HepG2 (cell line): ENCODE results near the gene KIF1B. TPM values are rescaled to one million over a fixed set of nuclear protein-coding genes. Genes with fewer than 3 reads are reported as not detected.

Experiments used
- ATAD3A ChIP-seq: sonication (generic); formaldehyde crosslinking; IDR thresholded peaks from 2 replicates; pipeline ENCODE4 v1.4.0; 2020; ENCODE audit warnings: missing genetic modification reagents
- ISX ChIP-seq: sonication (generic); formaldehyde crosslinking; conservative IDR thresholded peaks from 2 replicates; pipeline ENCODE4 v1.5.0; 2020; ENCODE audit warnings: missing genetic modification reagents
- KDM3A ChIP-seq: IDR thresholded peaks from 2 replicates; pipeline ENCODE4 v1.6.1; 2018; ENCODE audit warnings: low read depth, missing compliant biosample characterization
- LCORL ChIP-seq, 2 experiments: fragments of 450-650 bp in 1 of 2; sonication (generic) in 1 of 2; formaldehyde crosslinking in 1 of 2; IDR thresholded peaks; 2 replicates each; pipeline versions ENCODE4 v1.5.0 to v1.6.1; 2017 to 2020; ENCODE audit warnings: antibody characterized with exemption in 1 of 2, missing genetic modification reagents in 1 of 2
- MEF2D ChIP-seq: sonication (generic); formaldehyde crosslinking; IDR thresholded peaks from 2 replicates; pipeline ENCODE4 v1.5.1; 2020; ENCODE audit warnings: mild to moderate bottlenecking, missing genetic modification reagents
- MLLT10 ChIP-seq: sonication (generic); formaldehyde crosslinking; IDR thresholded peaks from 2 replicates; pipeline ENCODE4 v1.4.0; 2020; ENCODE audit warnings: missing genetic modification reagents
- MXD3 ChIP-seq: IDR thresholded peaks from 2 replicates; pipeline ENCODE4 v1.6.1; 2016; ENCODE audit warnings: mild to moderate bottlenecking, missing biosample characterization, missing genetic modification reagents
- NFE2L2 ChIP-seq: fragments of 150-350 bp; IDR thresholded peaks from 2 replicates; pipeline ENCODE4 v1.6.1; 2014; ENCODE audit warnings: low read length
- PCBP2 ChIP-seq: fragments of 200-400 bp; formaldehyde crosslinking; optimal IDR thresholded peaks from 2 replicates; pipeline ENCODE3; 2018; ENCODE audit warnings: low read length, low read depth; ENCODE audit not compliant: poor library complexity, severe bottlenecking
- SP2 ChIP-seq: sonication (generic); formaldehyde crosslinking; IDR thresholded peaks from 2 replicates; pipeline ENCODE4 v1.5.1; 2020; ENCODE audit warnings: mild to moderate bottlenecking, missing genetic modification reagents
- TBX3 ChIP-seq: fragments of 450-650 bp; IDR thresholded peaks from 2 replicates; pipeline ENCODE4 v1.6.1; 2017; ENCODE audit warnings: antibody characterized with exemption, mild to moderate bottlenecking, inconsistent platforms, borderline replicate concordance
- ZNF274 ChIP-seq: sonication (generic); formaldehyde crosslinking; IDR thresholded peaks from 2 replicates; pipeline ENCODE4 v1.5.1; 2020; ENCODE audit warnings: mild to moderate bottlenecking, missing genetic modification reagents
- polyA plus RNA-seq, 8 experiments: library from polyadenylated mRNA; depleted of rRNA in 3 of 8; stranded (reverse) in 7 of 8; unstranded in 1 of 8; fragments of >200 nt; fragmentation: Illumina TruSeq in 4 of 8; extraction: Trizol in 4 of 8; gene quantifications; 2 replicates each; pipeline versions ENCODE4 v1.2.1 to v1.2.3, GENCODE V29; 2011 to 2016; ENCODE audit warnings: low read depth in 4 of 8, missing spikeins in 1 of 8, mixed read lengths in 1 of 8; ENCODE audit not compliant: insufficient read depth in 1 of 8
- total RNA-seq, 5 experiments: library from RNA; depleted of rRNA; stranded (reverse); fragments of >200 nt; fragmentation: Illumina TruSeq; extraction: Trizol; gene quantifications; 2 replicates each; pipeline ENCODE4 v1.2.3, GENCODE V29; 2016; ENCODE audit warnings: low read depth in 1 of 5
- TF ChIP-seq, protein P1 (sequence below): sonication (generic); formaldehyde crosslinking; IDR thresholded peaks from 2 replicates; pipeline ENCODE4 v1.8.0; 2022; ENCODE audit warnings: missing genetic modification reagents, mild to moderate bottlenecking, inconsistent platforms, borderline replicate concordance
- TF ChIP-seq, protein P2 (sequence below): sonication (generic); formaldehyde crosslinking; IDR thresholded peaks from 2 replicates; pipeline ENCODE4 v1.4.0; 2020; ENCODE audit warnings: missing genetic modification reagents, borderline replicate concordance
- TF ChIP-seq, protein P3 (sequence below): sonication (generic); formaldehyde crosslinking; IDR thresholded peaks from 2 replicates; pipeline ENCODE4 v1.4.0; 2020; ENCODE audit warnings: missing genetic modification reagents; ENCODE audit errors: not compliant biosample characterization
- TF ChIP-seq, protein P4 (sequence below): sonication (generic); formaldehyde crosslinking; IDR thresholded peaks from 2 replicates; pipeline ENCODE4 v1.4.0; 2020; ENCODE audit warnings: mild to moderate bottlenecking, missing genetic modification reagents
- TF ChIP-seq, protein P5 (sequence below): sonication (generic); formaldehyde crosslinking; IDR thresholded peaks from 2 replicates; pipeline ENCODE4 v1.5.1; 2020; ENCODE audit warnings: mild to moderate bottlenecking, missing genetic modification reagents, borderline replicate concordance

The KIF1B gene
- total and polyA plus RNA-seq, 2 of the 13 experiments (the other 11 are each of a cell fraction or from before 2014, with no cell fraction given) = 26.7 to 32.5 TPM

- TF ChIP-seq, protein P1, sequence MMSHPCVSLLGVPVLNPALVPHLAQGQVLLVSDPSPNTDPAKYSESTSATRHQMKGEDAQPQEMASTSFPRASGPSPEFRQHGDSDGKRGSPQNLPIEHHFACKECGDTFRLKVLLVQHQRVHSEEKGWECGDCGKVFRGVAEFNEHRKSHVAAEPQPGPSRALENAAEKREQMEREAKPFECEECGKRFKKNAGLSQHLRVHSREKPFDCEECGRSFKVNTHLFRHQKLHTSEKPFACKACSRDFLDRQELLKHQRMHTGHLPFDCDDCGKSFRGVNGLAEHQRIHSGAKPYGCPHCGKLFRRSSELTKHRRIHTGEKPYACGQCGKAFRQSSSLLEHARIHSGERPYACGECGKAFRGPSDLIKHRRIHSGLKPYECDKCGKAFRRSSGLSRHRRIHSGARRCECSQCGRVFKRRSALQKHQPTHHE (CRISPR knock-in tag) = no peak; the same call in 1 of the 2 replicates
- no peak for TF ChIP-seq NFE2L2
- no peak for TF ChIP-seq ATAD3A (CRISPR knock-in tag)
- TF ChIP-seq PCBP2 = no peak
- no peak for TF ChIP-seq MLLT10 (CRISPR knock-in tag)
- TF ChIP-seq LCORL (IDR thresholded peaks at IDR 0.05) = no peak
- peak; percentile 97 for TF ChIP-seq LCORL (CRISPR knock-in tag; IDR thresholded peaks at IDR 0.05)
- no peak for TF ChIP-seq ISX (CRISPR knock-in tag)
- TF ChIP-seq, protein P2, sequence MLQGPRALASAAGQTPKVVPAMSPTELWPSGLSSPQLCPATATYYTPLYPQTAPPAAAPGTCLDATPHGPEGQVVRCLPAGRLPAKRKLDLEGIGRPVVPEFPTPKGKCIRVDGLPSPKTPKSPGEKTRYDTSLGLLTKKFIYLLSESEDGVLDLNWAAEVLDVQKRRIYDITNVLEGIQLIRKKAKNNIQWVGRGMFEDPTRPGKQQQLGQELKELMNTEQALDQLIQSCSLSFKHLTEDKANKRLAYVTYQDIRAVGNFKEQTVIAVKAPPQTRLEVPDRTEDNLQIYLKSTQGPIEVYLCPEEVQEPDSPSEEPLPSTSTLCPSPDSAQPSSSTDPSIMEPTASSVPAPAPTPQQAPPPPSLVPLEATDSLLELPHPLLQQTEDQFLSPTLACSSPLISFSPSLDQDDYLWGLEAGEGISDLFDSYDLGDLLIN (CRISPR knock-in tag) = no peak
- 0 out of 2 replicates have a peak, but pooled peaks have one; percentile 37 for TF ChIP-seq MEF2D (CRISPR knock-in tag)
- TF ChIP-seq, protein P3, sequence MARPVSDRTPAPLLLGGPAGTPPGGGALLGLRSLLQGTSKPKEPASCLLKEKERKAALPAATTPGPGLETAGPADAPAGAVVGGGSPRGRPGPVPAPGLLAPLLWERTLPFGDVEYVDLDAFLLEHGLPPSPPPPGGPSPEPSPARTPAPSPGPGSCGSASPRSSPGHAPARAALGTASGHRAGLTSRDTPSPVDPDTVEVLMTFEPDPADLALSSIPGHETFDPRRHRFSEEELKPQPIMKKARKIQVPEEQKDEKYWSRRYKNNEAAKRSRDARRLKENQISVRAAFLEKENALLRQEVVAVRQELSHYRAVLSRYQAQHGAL = peak; percentile 30
- no peak; the same call in 1 of the 2 replicates for TF ChIP-seq MXD3 (CRISPR knock-in tag)
- TF ChIP-seq, protein P4, sequence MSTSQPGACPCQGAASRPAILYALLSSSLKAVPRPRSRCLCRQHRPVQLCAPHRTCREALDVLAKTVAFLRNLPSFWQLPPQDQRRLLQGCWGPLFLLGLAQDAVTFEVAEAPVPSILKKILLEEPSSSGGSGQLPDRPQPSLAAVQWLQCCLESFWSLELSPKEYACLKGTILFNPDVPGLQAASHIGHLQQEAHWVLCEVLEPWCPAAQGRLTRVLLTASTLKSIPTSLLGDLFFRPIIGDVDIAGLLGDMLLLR (CRISPR knock-in tag) = 0 out of 2 replicates have a peak, but pooled peaks have one; percentile 48
- peak; percentile 94; the same call in 1 of the 2 replicates for TF ChIP-seq KDM3A
- TF ChIP-seq SP2 (CRISPR knock-in tag) = peak; percentile 99
- TF ChIP-seq, protein P5, sequence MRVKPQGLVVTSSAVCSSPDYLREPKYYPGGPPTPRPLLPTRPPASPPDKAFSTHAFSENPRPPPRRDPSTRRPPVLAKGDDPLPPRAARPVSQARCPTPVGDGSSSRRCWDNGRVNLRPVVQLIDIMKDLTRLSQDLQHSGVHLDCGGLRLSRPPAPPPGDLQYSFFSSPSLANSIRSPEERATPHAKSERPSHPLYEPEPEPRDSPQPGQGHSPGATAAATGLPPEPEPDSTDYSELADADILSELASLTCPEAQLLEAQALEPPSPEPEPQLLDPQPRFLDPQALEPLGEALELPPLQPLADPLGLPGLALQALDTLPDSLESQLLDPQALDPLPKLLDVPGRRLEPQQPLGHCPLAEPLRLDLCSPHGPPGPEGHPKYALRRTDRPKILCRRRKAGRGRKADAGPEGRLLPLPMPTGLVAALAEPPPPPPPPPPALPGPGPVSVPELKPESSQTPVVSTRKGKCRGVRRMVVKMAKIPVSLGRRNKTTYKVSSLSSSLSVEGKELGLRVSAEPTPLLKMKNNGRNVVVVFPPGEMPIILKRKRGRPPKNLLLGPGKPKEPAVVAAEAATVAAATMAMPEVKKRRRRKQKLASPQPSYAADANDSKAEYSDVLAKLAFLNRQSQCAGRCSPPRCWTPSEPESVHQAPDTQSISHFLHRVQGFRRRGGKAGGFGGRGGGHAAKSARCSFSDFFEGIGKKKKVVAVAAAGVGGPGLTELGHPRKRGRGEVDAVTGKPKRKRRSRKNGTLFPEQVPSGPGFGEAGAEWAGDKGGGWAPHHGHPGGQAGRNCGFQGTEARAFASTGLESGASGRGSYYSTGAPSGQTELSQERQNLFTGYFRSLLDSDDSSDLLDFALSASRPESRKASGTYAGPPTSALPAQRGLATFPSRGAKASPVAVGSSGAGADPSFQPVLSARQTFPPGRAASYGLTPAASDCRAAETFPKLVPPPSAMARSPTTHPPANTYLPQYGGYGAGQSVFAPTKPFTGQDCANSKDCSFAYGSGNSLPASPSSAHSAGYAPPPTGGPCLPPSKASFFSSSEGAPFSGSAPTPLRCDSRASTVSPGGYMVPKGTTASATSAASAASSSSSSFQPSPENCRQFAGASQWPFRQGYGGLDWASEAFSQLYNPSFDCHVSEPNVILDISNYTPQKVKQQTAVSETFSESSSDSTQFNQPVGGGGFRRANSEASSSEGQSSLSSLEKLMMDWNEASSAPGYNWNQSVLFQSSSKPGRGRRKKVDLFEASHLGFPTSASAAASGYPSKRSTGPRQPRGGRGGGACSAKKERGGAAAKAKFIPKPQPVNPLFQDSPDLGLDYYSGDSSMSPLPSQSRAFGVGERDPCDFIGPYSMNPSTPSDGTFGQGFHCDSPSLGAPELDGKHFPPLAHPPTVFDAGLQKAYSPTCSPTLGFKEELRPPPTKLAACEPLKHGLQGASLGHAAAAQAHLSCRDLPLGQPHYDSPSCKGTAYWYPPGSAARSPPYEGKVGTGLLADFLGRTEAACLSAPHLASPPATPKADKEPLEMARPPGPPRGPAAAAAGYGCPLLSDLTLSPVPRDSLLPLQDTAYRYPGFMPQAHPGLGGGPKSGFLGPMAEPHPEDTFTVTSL = peak; percentile 36; the same call in 1 of the 2 replicates
- peak; percentile 47 for TF ChIP-seq ZNF274 (CRISPR knock-in tag)
- TF ChIP-seq TBX3 = no peak
Measured at GRCh38 chr1:10209905-10210810, at the start of gene KIF1B (continued).
